ENCODE measurements around the gene OXER1. TPM values are rescaled to one million over a fixed set of nuclear protein-coding genes. Genes with fewer than 3 reads are reported as not detected.
A peak's percentile ranks its signal among the peaks of the same experiment; 100 is the strongest.

OXER1 gene
- total RNA-seq, 1 donor from 2014 or later, result 1.7 TPM

GRCh38 chr2:42804338-42804737, 40.4 kb upstream of the OXER1 start:
- no peak for DNase-seq (ENCODE audit: low spot score)
- Mint-ChIP-seq H3K4me3 (ENCODE audit: unreplicated experiment) (no peak overlapping the region), H3K27ac (ENCODE audit: unreplicated experiment) (no peak overlapping the region), H3K36me3 (ENCODE audit: low read depth) (no peaks in the 10 kb centered on the region), H3K27me3 (ENCODE audit: low read depth) (no peaks in the 10 kb centered on the region), H3K9me3 (ENCODE audit: low read depth) (no peaks in the 10 kb centered on the region), H3K4me1 (ENCODE audit: low read depth) (peaks cover 33% of the 10 kb centered on the region)
- TF ChIP-seq CTCF (IDR thresholded peaks at IDR 0.05), result no peak

- Mint-ChIP-seq H3K9me3 (ENCODE audit: low read depth) (no peaks in the 10 kb centered on the region), H3K36me3 (ENCODE audit: low read depth) (no peaks in the 10 kb centered on the region), H3K4me1 (ENCODE audit: low read depth) (peaks cover 21% of the 10 kb centered on the region), H3K27ac (ENCODE audit: unreplicated experiment) (no peak overlapping the region), H3K4me3 (ENCODE audit: unreplicated experiment) (no peak overlapping the region), H3K27me3 (ENCODE audit: low read depth) (no peaks in the 10 kb centered on the region)
- no peak for TF ChIP-seq CTCF (IDR thresholded peaks at IDR 0.05)
- no peak for DNase-seq (ENCODE audit: low spot score)
These were observed 38.2 kb upstream of the OXER1 start for GRCh38 chr2:42802150-42802549.

- Mint-ChIP-seq H3K36me3 (ENCODE audit: low read depth) (no peaks in the 10 kb centered on the region), H3K4me1 (ENCODE audit: low read depth) (peaks cover 20% of the 10 kb centered on the region), H3K4me3 (ENCODE audit: unreplicated experiment) (peak overlapping the region; percentile 6), H3K27ac (ENCODE audit: unreplicated experiment) (peak overlapping the region; percentile 78), H3K9me3 (ENCODE audit: low read depth) (no peaks in the 10 kb centered on the region), H3K27me3 (ENCODE audit: low read depth) (no peaks in the 10 kb centered on the region)
- TF ChIP-seq CTCF (IDR thresholded peaks at IDR 0.05), result no peak
- DNase-seq (ENCODE audit: low spot score), result no peak
These were observed 37.4 kb upstream of the OXER1 start for GRCh38 chr2:42801381-42801780.

GRCh38 chr2:42800981-42801380, 37.0 kb upstream of the OXER1 start:
- no peak for TF ChIP-seq CTCF (IDR thresholded peaks at IDR 0.05)
- no peak for DNase-seq (ENCODE audit: low spot score)
- H3K27me3 Mint-ChIP-seq (ENCODE audit: low read depth), result no peaks in the 10 kb centered on the region
- H3K4me3 Mint-ChIP-seq (ENCODE audit: unreplicated experiment), result no peak overlapping the region
- H3K36me3 Mint-ChIP-seq (ENCODE audit: low read depth), result no peaks in the 10 kb centered on the region
- H3K4me1 Mint-ChIP-seq (ENCODE audit: low read depth), result peaks cover 24% of the 10 kb centered on the region
- H3K27ac Mint-ChIP-seq (ENCODE audit: unreplicated experiment), result peak overlapping the region; percentile 78
- H3K9me3 Mint-ChIP-seq (ENCODE audit: low read depth), result no peaks in the 10 kb centered on the region

- Mint-ChIP-seq H3K4me1 (ENCODE audit: low read depth) (peaks cover 29% of the 10 kb centered on the region), H3K4me3 (ENCODE audit: unreplicated experiment) (no peak overlapping the region), H3K36me3 (ENCODE audit: low read depth) (no peaks in the 10 kb centered on the region), H3K27ac (ENCODE audit: unreplicated experiment) (peak overlapping the region; percentile 78), H3K9me3 (ENCODE audit: low read depth) (no peaks in the 10 kb centered on the region), H3K27me3 (ENCODE audit: low read depth) (no peaks in the 10 kb centered on the region)
- TF ChIP-seq CTCF (IDR thresholded peaks at IDR 0.05), result no peak
- no peak for DNase-seq (ENCODE audit: low spot score)
These were observed 36.6 kb upstream of the OXER1 start for GRCh38 chr2:42800461-42800962.

All from chondrocyte (in vitro differentiated cells).